GM18499 (cell line): Measurements from ENCODE around the gene LRRC4C.
"Not testable (repeated sequence)": the region's sequence is repeated elsewhere in the genome, so short reads cannot be mapped to it uniquely, and the experiment has no call there.

ENCODE experiments used
- ATAC-seq: cut with Tn5 transposase; IDR thresholded peaks from one replicate; pipeline ENCODE4 v1.9.1; 2021; ENCODE audit warnings: moderate number of reproducible peaks; ENCODE audit not compliant: insufficient read depth, unreplicated experiment

LRRC4C gene

GRCh38 chr11:41051919-41052635 lies 407.4 kb downstream of the LRRC4C start:
- ATAC-seq = no peak

- no peak for ATAC-seq
These were observed 408.7 kb downstream of the LRRC4C start for GRCh38 chr11:41050791-41051190.

- ATAC-seq = no peak
These were observed 412.2 kb downstream of the LRRC4C start for GRCh38 chr11:41047229-41047628.

GRCh38 chr11:41045266-41045665 lies 414.2 kb downstream of the LRRC4C start:
- no peak for ATAC-seq

DNA sequence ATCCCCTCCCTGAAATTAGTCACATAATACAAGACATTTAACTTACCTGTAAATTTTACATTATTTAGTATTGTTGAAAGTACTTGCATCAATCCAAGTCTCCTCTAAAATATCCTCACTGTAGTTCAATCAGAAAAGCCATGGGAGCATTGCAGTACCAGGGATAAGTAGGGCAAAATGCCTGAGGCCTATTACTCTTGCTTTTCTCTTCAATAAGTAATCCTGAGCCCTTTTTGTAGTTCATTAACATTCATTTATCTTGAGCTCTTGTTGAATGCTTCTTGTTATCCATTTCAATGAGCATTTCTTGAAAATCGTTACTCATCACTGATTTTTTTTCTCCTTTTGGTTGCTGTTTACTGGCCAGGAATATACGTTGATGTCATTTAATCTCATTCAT lies 414.7 kb downstream of the LRRC4C start:
- no peak for ATAC-seq

DNA sequence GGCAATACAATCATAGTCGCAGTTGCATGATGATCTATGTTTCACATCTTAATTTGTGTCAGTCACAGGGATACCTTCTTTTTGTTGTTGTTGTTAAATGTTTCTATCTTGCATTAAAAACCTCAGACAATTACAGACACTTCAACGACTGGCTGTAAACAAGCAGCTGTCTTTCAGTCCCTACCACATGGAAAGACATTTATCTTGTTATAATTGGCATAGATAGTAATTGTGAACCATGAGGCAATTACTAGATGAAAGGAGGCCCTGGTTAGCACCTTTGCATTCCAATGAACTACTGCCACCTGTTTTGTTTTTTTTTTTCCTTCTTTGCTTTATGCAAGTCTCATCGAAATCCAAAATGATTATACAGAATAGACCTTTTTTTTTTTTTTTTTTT lies 416.8 kb downstream of the LRRC4C start:
- ATAC-seq = no peak

DNA sequence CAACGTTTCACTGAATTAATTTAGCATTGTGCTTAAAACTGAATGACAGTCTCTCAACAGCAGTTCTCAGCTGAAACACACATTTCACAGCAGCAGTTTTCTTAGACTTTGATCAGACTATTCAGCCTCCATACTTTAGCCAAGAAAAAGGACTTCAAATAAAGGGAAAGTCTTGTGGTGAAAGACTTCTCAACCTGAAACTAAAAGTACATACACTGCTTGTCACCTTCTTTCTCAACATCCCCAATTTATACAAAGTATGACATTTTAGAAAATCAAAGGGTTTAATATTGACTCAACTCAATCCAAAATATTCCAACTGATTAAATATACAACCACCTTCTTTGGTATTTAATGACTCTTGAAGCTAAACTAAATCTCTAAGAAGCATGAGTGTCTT lies 419.0 kb downstream of the LRRC4C start:
- no peak for ATAC-seq

DNA sequence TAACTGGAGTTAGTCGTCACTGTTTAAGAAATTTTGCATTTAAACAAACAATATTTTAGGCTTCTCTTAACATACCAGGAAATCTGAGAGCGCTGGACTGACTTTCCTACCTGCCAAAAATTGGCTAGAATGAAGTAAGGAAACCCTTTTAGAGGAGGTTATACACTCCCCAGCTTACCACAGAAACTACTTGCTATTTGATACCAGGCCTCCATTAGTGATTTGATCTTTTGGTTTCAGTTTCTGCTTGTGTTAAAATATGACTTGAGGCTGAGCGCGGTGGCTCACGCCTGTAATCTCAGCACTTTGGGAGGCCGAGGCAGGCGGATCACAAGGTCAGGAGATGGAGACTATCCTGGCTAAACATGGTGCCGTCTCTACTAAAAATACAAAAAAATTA lies 419.9 kb downstream of the LRRC4C start:
- no peak for ATAC-seq

- ATAC-seq = no peak
These were observed 427.8 kb downstream of the LRRC4C start for GRCh38 chr11:41031551-41032060.

DNA sequence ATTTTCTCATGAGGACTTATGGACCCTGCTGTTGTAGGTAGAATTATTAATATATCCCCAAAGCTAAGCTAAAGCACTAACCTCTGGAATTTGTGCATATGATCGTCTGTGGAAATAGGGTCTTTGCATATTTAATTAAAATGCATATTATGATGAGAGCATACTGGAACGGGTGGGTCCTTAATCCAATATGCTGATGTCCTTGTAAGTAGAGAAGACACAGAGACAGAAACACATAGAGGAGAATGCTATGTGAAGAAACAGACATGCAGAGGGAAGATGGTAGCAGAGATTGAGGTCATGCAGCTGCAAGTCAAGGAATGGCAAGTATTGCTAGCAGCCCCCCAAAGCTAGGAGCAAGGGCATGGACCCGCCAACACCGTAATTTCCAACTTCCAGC lies 439.2 kb downstream of the LRRC4C start:
- no peak for ATAC-seq

GRCh38 chr11:41019666-41020065 lies 439.8 kb downstream of the LRRC4C start:
- ATAC-seq = not testable (repeated sequence)

- no peak for ATAC-seq
These were observed 441.2 kb downstream of the LRRC4C start for GRCh38 chr11:41018224-41018623.

DNA sequence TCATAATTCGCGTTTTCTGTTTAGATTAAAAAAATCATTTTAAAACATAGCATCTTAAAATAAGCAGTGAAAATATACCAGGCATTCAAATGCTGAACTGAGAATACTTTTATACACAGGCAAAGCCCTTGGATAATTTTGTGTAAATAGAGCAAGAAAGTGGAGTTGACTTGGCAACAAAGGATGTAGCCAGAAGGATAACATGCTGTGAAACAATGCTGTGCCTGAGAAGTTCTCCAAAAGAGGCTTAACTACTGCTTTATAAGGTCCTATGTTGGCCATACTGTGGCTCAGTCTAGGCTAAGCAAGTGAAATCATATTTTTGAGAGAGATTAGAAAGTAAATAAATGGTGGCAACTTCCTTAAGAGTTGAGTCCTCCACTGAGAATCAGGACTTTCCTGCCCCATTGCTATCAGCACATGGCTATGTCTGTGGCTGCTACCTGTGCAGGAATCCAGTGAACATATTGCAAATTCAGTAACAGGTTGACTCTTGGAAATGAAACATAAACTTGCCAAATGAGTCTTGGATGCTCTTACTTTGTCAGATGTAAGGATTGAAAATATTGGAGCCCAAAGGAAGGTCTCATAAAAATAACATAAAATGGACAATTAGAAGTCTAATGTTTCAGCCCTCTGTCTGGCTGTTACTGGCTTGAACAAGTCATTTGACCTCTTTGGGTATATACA lies 448.9 kb downstream of the LRRC4C start:
- ATAC-seq = no peak

DNA sequence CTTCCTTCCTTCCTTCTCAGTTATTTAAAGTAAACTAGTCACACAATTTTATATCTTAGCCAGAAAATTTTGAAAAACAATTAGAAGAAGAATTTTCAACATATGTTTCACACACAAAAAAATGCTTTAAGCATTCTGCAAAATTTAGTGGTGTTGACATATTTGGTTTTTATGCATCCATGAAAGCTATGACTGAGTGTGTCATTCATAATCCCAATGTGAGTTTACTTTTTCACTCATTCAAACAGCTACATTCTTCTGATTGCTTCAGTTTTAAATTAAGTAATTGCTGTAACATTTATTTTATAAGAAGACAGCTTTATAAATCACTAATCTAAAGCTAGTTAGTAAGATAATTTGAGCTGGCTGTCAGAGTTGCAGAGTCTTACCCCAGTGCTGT lies 453.5 kb downstream of the LRRC4C start:
- no peak for ATAC-seq

DNA sequence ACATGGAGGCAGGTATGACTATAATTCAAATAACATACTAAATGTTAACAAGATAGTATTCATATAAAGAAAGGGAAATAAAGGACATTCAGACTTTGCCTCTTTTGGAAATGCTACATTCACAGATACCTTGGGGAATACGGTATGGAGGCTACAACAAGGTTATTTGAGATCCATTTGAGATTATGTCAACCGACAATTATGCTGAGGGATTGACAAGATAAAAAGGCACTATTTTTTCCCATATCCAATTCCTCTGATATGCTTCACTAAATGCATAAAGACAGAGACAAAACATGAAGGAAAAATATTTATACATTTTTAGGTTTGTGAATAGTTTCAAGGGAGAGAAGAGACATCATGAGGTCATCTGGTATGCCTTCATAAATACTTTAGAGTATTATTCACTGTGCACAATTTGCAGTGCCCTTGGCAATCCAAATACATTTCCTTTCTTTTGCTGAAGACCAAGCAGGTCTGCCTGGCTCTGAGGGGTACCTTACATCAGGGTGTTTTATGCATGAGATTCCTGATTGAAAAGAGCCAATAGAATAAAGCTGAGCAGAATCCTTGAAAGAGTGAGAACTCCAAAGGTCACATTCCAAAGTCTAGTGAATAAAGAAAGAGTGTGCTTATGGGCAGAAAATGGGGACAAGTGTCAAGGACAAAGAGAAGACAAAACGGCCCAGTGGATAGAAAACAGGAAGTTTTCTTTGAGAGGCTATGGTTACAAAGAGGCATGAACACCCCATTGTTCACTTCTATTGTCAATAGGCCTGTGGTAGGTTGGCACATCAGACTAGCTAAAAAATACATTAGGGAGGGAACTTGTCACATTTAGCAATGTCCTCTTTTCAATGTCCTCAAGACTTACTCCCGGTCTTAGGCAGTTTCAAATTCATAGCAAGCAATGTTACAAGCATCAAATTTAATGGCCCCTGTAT lies 455.8 kb downstream of the LRRC4C start:
- no peak for ATAC-seq

DNA sequence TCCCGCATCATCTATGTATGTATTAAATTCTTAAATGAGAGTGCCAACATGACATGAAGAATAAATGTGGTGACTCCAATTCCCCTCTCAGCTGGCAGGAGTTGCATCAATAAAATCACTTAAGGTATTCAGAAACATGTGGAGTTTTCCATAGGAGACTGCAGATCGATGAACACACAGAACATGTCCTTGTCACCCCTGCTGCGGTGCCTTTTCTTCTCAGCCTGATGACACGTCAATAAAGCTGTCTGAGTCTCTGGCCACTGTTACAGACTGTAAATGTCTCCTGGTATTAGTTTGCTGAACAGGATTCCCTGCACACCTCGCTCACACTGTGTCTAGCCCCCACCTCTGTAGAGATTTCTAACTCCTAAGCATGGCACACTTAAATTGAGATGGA lies 460.5 kb downstream of the LRRC4C start:
- no peak for ATAC-seq

DNA sequence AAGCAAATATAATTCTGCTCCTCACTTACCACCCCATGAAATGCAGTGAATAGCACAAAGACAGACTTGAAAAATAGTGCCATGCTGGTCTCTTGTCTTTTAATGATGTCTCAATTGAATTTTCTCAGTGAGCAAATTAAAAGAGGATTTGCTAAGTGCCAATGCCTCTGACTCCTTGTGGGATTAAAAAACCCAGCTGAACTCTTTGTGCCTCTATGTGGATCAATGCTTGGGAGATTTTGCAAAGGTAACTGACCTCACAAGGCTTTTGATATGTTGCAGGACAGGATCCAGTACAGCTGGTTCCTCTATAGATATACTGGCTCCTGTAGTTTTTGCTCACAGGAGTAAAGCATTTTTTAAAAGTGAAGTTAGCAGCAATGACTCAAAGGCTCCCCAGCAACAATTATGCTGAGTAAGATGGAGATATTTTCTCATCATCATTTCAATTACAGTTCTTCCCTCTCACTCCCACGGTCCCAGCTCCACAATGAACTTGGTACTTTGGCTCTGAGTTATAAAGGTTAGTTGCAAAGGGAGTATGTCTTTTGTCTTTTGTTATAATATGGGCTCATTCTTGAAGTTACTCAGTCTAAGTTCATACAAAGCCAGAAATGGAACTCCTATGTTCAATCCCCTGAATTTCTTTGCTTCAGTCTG lies 471.5 kb downstream of the LRRC4C start:
- ATAC-seq = no peak

- ATAC-seq = no peak
These were observed 473.1 kb downstream of the LRRC4C start for GRCh38 chr11:40986320-40986719.

- ATAC-seq = no peak
These were observed 484.4 kb downstream of the LRRC4C start for GRCh38 chr11:40975076-40975475.

GRCh38 chr11:40974186-40974795 lies 485.2 kb downstream of the LRRC4C start:
- no peak for ATAC-seq
